ENCODE measurements around the gene PGA3. TPM values are rescaled to one million over a fixed set of nuclear protein-coding genes. Genes with fewer than 3 reads are reported as not detected.
A peak's percentile ranks its signal among the peaks of the same experiment; 100 is the strongest.
"Not testable (repeated sequence)": the region's sequence is repeated elsewhere in the genome, so short reads cannot be mapped to it uniquely, and the experiment has no call there.

Gene PGA3
- total and polyA plus RNA-seq, 5 experiments from 2014 or later, result not detected

DNA sequence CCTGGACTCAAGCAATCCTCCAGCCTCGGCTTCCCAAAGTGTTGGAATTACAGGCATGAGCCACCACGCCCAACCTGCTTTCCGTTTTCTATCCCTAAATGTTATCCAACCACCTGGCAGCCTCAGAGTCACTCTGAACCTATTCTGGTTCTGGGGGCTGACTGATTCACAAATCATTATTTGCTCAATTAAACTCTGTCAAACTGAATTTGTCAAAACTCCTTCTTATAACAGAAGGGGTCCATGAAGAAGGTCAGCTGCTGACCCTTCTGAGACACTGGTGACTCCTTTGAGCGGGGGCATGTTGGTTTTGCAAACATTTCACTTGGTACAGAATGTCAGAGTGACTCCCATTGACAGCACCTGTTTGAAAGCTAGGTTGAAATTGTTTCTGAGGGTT is 40.3 kb upstream of the PGA3 start:
- peak overlapping the region in 6 of 10 donors; percentile 2 to 91 (median 50) for H3K27ac Mint-ChIP-seq
- ATAC-seq (no peak), DNase-seq (no peak)
- no peaks in the 10 kb centered on the region for H3K36me3 Mint-ChIP-seq
- H3K4me1 Mint-ChIP-seq, result peaks cover 26 to 58% (median 48%) of the 10 kb centered on the region in 4 donors
- H3K9me3 Mint-ChIP-seq, result no peaks in the 10 kb centered on the region
- H3K4me3 Mint-ChIP-seq, result peak overlapping the region in 4 of 10 donors; percentile 25 to 87 (median 34)
- POLR2A ChIA-PET, result interaction anchor here (0.6 kb wide), 1 partner anchor 1367 kb away, joined by 3 read pairs; no protein-coding TSS in a partner anchor
- H3K27me3 Mint-ChIP-seq, result no peaks in the 10 kb centered on the region

- Mint-ChIP-seq H3K27ac (peak overlapping the region in 9 of 10 donors; percentile 11 to 80 (median 57)), H3K27me3 (no peaks in the 10 kb centered on the region), H3K36me3 (no peaks in the 10 kb centered on the region), H3K9me3 (no peaks in the 10 kb centered on the region), H3K4me3 (peak overlapping the region in 4 of 10 donors; percentile 1 to 45 (median 28)), H3K4me1 (peaks cover 22 to 58% (median 43%) of the 10 kb centered on the region in 4 donors)
- no peak for ATAC-seq
- no peak for DNase-seq
- POLR2A ChIA-PET, result interaction anchor here (0.6 kb wide), 1 partner anchor 62 kb away, joined by 5 read pairs; no protein-coding TSS in a partner anchor
These were observed 39.4 kb upstream of the PGA3 start for GRCh38 chr11:61163714-61164605.

DNA sequence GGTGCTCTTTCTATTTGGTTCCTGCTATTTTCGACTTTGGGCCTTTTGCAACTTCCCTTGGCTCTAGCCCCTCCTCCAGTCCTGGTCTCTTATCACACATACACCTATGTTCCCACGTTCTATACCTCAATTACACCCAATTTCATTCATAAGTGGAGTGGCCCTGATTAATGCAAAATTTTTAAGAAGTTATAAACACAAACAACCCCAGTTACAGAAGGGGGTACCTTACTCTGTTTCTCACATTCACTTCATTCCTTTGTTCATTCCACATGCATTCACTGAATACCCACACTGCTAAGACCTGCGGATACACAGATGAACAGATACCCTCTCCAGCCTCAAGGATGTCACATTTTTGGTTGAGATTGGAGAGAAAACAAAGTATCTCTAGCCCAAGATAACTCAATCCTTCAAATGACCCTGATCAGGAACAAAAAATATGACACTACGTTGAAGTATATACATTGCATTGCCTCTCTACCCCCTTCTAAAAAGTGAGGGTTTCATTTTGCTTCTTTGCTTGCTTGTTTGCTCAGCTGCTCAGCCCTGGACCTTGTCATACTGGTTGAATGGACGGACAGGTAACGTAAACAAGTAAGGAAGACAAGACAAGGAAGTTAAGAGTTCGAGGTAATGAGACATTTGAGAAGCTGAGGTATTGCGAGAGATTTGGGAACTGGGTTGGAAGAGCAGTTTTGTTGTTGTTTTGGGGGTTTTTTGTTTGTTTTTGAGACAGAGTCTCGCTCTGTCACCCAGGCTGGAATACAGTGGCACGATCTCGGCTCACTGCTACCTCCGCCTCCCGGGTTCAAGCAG is 38.5 kb upstream of the PGA3 start:
- no peaks in the 10 kb centered on the region for H3K27me3 Mint-ChIP-seq
- H3K4me3 Mint-ChIP-seq, result peak overlapping the region in 1 of 10 donors; percentile 41
- H3K9me3 Mint-ChIP-seq, result no peaks in the 10 kb centered on the region
- no peaks in the 10 kb centered on the region for H3K36me3 Mint-ChIP-seq
- peaks cover 20 to 55% (median 38%) of the 10 kb centered on the region in 4 donors for H3K4me1 Mint-ChIP-seq
- peak overlapping the region in 6 of 10 donors; percentile 3 to 80 (median 44) for H3K27ac Mint-ChIP-seq
- no peak for DNase-seq
- POLR2A ChIA-PET, result interaction anchor here (0.6 kb wide), 1 partner anchor 63 kb away, joined by 5 read pairs; no protein-coding TSS in a partner anchor
- no peak for ATAC-seq

GRCh38 chr11:61165785-61166184 is 37.5 kb upstream of the PGA3 start:
- DNase-seq, POLR2A ChIA-PET, H3K4me3 Mint-ChIP-seq, H3K36me3 Mint-ChIP-seq, ATAC-seq, H3K27me3 Mint-ChIP-seq, H3K9me3 Mint-ChIP-seq: not testable (repeated sequence)
- peak overlapping the region in 1 of 10 donors; percentile 3 for H3K27ac Mint-ChIP-seq
- H3K4me1 Mint-ChIP-seq, result peaks cover 16 to 46% (median 29%) of the 10 kb centered on the region in 4 donors

- peaks cover 15 to 45% (median 28%) of the 10 kb centered on the region in 4 donors for H3K4me1 Mint-ChIP-seq
- H3K36me3 Mint-ChIP-seq, DNase-seq, H3K27ac Mint-ChIP-seq, ATAC-seq, POLR2A ChIA-PET, H3K4me3 Mint-ChIP-seq, H3K9me3 Mint-ChIP-seq, H3K27me3 Mint-ChIP-seq: not testable (repeated sequence)
These were observed 37.0 kb upstream of the PGA3 start for GRCh38 chr11:61166331-61166730.

DNA sequence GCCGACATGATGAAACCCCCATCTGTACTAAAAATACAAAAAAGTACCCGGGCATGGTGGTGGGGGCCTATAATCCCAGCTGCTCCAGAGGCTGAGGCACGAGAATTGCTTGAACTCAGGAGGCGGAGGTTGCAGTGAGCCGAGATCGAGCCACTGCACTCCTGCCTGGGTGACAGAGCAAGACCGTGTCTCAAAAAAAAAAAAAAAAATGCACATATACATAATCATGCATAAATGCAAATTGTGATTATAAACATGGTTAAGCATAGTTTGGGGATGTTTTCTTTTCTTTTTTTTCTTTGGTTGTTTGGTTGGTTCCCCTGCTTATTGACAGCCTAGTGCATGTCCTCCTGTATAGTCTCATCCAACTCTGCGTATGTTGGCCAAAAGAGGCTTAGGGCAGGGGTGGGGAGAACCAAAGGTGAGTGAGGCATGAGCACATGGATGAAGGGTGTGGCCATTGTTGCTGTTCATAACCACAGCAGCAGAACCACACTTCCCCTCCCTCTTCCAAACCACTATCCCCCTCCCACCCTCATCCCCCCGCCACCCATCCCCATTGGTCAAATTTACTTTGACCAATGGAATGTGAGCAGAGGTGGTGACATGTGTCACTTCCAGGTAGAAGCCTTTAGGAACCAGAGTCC is 35.1 kb upstream of the PGA3 start:
- Mint-ChIP-seq H3K4me1 (peaks cover 20 to 48% (median 33%) of the 10 kb centered on the region in 4 donors), H3K36me3 (no peaks in the 10 kb centered on the region), H3K27ac (no peak overlapping the region), H3K9me3 (peaks cover 0 to 2% (median 0%) of the 10 kb centered on the region in 9 donors), H3K4me3 (no peak overlapping the region), H3K27me3 (no peaks in the 10 kb centered on the region)
- DNase-seq (no peak), ATAC-seq (no peak)
- POLR2A ChIA-PET, result no interaction called here

- Mint-ChIP-seq H3K36me3 (no peaks in the 10 kb centered on the region), H3K27ac (peak overlapping the region in 1 of 10 donors; percentile 26), H3K9me3 (peaks cover 0 to 2% (median 0%) of the 10 kb centered on the region in 9 donors), H3K27me3 (no peaks in the 10 kb centered on the region), H3K4me3 (no peak overlapping the region), H3K4me1 (peaks cover 19 to 48% (median 32%) of the 10 kb centered on the region in 4 donors)
- no peak for ATAC-seq
- POLR2A ChIA-PET, result no interaction called here
- no peak for DNase-seq
These were observed 34.5 kb upstream of the PGA3 start for GRCh38 chr11:61168800-61169199.

- H3K27me3 Mint-ChIP-seq, result no peaks in the 10 kb centered on the region
- H3K9me3 Mint-ChIP-seq, result peaks cover 0 to 2% (median 0%) of the 10 kb centered on the region in 9 donors
- POLR2A ChIA-PET, result interaction anchor here (0.6 to 1.0 kb wide), 2 partner anchors 9 to 309 kb away, joined by 3 to 5 read pairs; partner anchors contain the start of gene VPS37C
These were observed 32.7 kb upstream of the PGA3 start for GRCh38 chr11:61170566-61170965.

DNA sequence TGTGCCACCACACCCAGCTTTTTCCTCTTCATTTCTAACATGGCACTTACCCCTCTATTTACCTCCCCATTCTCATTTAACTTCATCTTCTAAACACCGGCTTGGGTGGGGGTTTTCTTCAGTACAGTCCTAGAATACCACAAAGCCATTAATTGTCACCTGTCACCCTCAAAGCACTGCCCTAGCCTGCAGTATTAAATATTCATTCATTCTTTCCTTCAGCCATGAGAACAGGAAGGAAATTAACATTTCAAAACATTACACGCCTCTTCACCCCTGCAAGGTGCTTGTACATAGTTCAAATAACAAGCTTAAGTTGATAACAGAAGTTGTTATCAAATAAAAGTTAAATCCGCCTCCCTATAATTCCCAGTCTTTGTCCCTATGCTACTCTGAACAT is 31.4 kb upstream of the PGA3 start:
- peak overlapping the region in 5 of 10 donors; percentile 6 to 37 (median 26) for H3K4me3 Mint-ChIP-seq
- POLR2A ChIA-PET, result interaction anchor here (1.5 kb wide), 1 partner anchor 10 kb away, joined by 3 read pairs; the partner anchor contains the start of gene VPS37C
- H3K27ac Mint-ChIP-seq, result peak overlapping the region in 6 of 10 donors; percentile 22 to 82 (median 74)
- peaks cover 0 to 2% (median 0%) of the 10 kb centered on the region in 9 donors for H3K9me3 Mint-ChIP-seq
- peaks cover 0 to 4% (median 0%) of the 10 kb centered on the region in 5 donors for H3K27me3 Mint-ChIP-seq
- ATAC-seq, result peak; percentile 25 to 56
- DNase-seq, result no peak
- peaks cover 14 to 35% (median 23%) of the 10 kb centered on the region in 4 donors for H3K4me1 Mint-ChIP-seq
- H3K36me3 Mint-ChIP-seq, result no peaks in the 10 kb centered on the region

More at GRCh38 chr11:61170566-61170965, 32.7 kb upstream of the PGA3 start:
- no peaks in the 10 kb centered on the region for H3K36me3 Mint-ChIP-seq
- DNase-seq (no peak), ATAC-seq (no peak)
- H3K4me3 Mint-ChIP-seq, result no peak overlapping the region
- H3K27ac Mint-ChIP-seq, result no peak overlapping the region
- peaks cover 14 to 35% (median 23%) of the 10 kb centered on the region in 4 donors for H3K4me1 Mint-ChIP-seq

GRCh38 chr11:61172356-61172755 is 31.0 kb upstream of the PGA3 start:
- peak in 1 of 2 donors; percentile 37 for ATAC-seq
- Mint-ChIP-seq H3K27ac (peak overlapping the region in 8 of 10 donors; percentile 6 to 82 (median 63)), H3K9me3 (peaks cover 0 to 2% (median 0%) of the 10 kb centered on the region in 9 donors), H3K36me3 (no peaks in the 10 kb centered on the region), H3K4me3 (peak overlapping the region in 7 of 10 donors; percentile 8 to 43 (median 26)), H3K4me1 (peaks cover 14 to 33% (median 23%) of the 10 kb centered on the region in 4 donors), H3K27me3 (peaks cover 0 to 4% (median 0%) of the 10 kb centered on the region in 5 donors)
- POLR2A ChIA-PET, result interaction anchor here (1.5 kb wide), 1 partner anchor 11 kb away, joined by 3 read pairs; the partner anchor contains the start of gene VPS37C
- no peak for DNase-seq

DNA sequence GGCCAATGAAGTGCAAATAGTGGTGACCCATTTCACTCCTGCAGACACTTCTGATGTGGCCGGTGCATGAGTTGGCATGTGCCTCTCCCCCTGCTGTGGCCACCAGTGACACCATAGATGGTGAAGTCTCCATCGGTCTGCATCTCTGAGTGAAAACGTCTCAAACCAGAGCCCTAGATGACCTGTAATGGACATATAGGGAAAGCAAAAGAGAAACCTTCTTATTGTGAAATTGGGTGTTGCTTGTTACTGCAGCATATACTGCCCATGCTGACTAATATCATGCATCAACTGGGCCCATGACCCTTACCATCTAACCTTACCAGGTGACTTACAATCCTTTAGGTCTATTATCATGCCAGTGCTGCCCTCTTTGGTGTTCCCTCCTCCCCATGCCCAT is 30.4 kb upstream of the PGA3 start:
- Mint-ChIP-seq H3K36me3 (no peaks in the 10 kb centered on the region), H3K27me3 (peaks cover 0 to 4% (median 0%) of the 10 kb centered on the region in 5 donors), H3K4me3 (peak overlapping the region in 5 of 10 donors; percentile 8 to 49 (median 27)), H3K9me3 (peaks cover 0 to 2% (median 0%) of the 10 kb centered on the region in 9 donors), H3K27ac (peak overlapping the region in 4 of 10 donors; percentile 65 to 82 (median 74)), H3K4me1 (peaks cover 14 to 29% (median 21%) of the 10 kb centered on the region in 4 donors)
- POLR2A ChIA-PET, result no interaction called here
- DNase-seq, result no peak
- no peak for ATAC-seq
